ENCODE results near the gene MYH7. TPM values are rescaled to one million over a fixed set of nuclear protein-coding genes. Genes with fewer than 3 reads are reported as not detected.

The MYH7 gene
- total RNA-seq, 1 donor from 2014 or later = not detected

GRCh38 chr14:23469127-23469905 lies 33.9 kb upstream of the MYH7 start, which contains the start of gene NGDN:
TSS of gene NGDN (plus strand) at chr14:23469703. CDS start at chr14:23469716, 13 bp downstream.
- no peaks in the 10 kb centered on the region for H3K36me3 Mint-ChIP-seq (ENCODE audit: unreplicated experiment)
- no peaks in the 10 kb centered on the region for H3K27me3 Mint-ChIP-seq (ENCODE audit: unreplicated experiment)
- DNase-seq = peak; percentile 96
- H3K4me3 Mint-ChIP-seq (ENCODE audit: unreplicated experiment) = no peak within 1 kb of the TSS
- peaks cover 3% of the 10 kb centered on the region for H3K4me1 Mint-ChIP-seq (ENCODE audit: low read depth, unreplicated experiment)
- no peak within 1 kb of the TSS for H3K27ac Mint-ChIP-seq (ENCODE audit: unreplicated experiment)
- H3K9me3 Mint-ChIP-seq (ENCODE audit: unreplicated experiment) = peaks cover 2% of the 10 kb centered on the region
- peak; percentile 96 for TF ChIP-seq CTCF (IDR thresholded peaks at IDR 0.05; ENCODE audit: partially characterized antibody, unreplicated experiment)

GRCh38 chr14:23468704-23469126 lies 33.3 kb upstream of the MYH7 start:
- no peaks in the 10 kb centered on the region for H3K27me3 Mint-ChIP-seq (ENCODE audit: unreplicated experiment)
- H3K27ac Mint-ChIP-seq (ENCODE audit: unreplicated experiment) = no peak overlapping the region
- TF ChIP-seq CTCF (IDR thresholded peaks at IDR 0.05; ENCODE audit: partially characterized antibody, unreplicated experiment) = no peak
- DNase-seq = no peak
- peaks cover 2% of the 10 kb centered on the region for H3K9me3 Mint-ChIP-seq (ENCODE audit: unreplicated experiment)
- H3K36me3 Mint-ChIP-seq (ENCODE audit: unreplicated experiment) = no peaks in the 10 kb centered on the region
- peaks cover 3% of the 10 kb centered on the region for H3K4me1 Mint-ChIP-seq (ENCODE audit: low read depth, unreplicated experiment)
- H3K4me3 Mint-ChIP-seq (ENCODE audit: unreplicated experiment) = no peak overlapping the region

GRCh38 chr14:23465261-23465660 lies 29.8 kb upstream of the MYH7 start:
- Mint-ChIP-seq H3K4me1 (ENCODE audit: low read depth, unreplicated experiment) (no peaks in the 10 kb centered on the region), H3K36me3 (ENCODE audit: unreplicated experiment) (no peaks in the 10 kb centered on the region), H3K9me3 (ENCODE audit: unreplicated experiment) (peaks cover 2% of the 10 kb centered on the region), H3K4me3 (ENCODE audit: unreplicated experiment) (no peak overlapping the region), H3K27me3 (ENCODE audit: unreplicated experiment) (no peaks in the 10 kb centered on the region), H3K27ac (ENCODE audit: unreplicated experiment) (no peak overlapping the region)
- TF ChIP-seq CTCF (IDR thresholded peaks at IDR 0.05; ENCODE audit: partially characterized antibody, unreplicated experiment) = no peak
- no peak for DNase-seq

- H3K9me3 Mint-ChIP-seq (ENCODE audit: unreplicated experiment) = no peaks in the 10 kb centered on the region
- no peaks in the 10 kb centered on the region for H3K36me3 Mint-ChIP-seq (ENCODE audit: unreplicated experiment)
- H3K4me3 Mint-ChIP-seq (ENCODE audit: unreplicated experiment) = no peak overlapping the region
- no peaks in the 10 kb centered on the region for H3K27me3 Mint-ChIP-seq (ENCODE audit: unreplicated experiment)
- no peak for DNase-seq
- H3K27ac Mint-ChIP-seq (ENCODE audit: unreplicated experiment) = no peak overlapping the region
- H3K4me1 Mint-ChIP-seq (ENCODE audit: low read depth, unreplicated experiment) = no peaks in the 10 kb centered on the region
- no peak for TF ChIP-seq CTCF (IDR thresholded peaks at IDR 0.05; ENCODE audit: partially characterized antibody, unreplicated experiment)
These were observed 29.2 kb upstream of the MYH7 start for GRCh38 chr14:23464700-23465099.

- Mint-ChIP-seq H3K36me3 (ENCODE audit: unreplicated experiment) (no peaks in the 10 kb centered on the region), H3K27me3 (ENCODE audit: unreplicated experiment) (no peaks in the 10 kb centered on the region), H3K4me1 (ENCODE audit: low read depth, unreplicated experiment) (no peaks in the 10 kb centered on the region), H3K27ac (ENCODE audit: unreplicated experiment) (no peak overlapping the region), H3K9me3 (ENCODE audit: unreplicated experiment) (no peaks in the 10 kb centered on the region), H3K4me3 (ENCODE audit: unreplicated experiment) (no peak overlapping the region)
- no peak for DNase-seq
- no peak for TF ChIP-seq CTCF (IDR thresholded peaks at IDR 0.05; ENCODE audit: partially characterized antibody, unreplicated experiment)
These were observed 25.5 kb upstream of the MYH7 start for GRCh38 chr14:23460960-23461359.

Data from glutamatergic neuron (in vitro differentiated cells).